H1 (cell line): Measurements from ENCODE around the gene DMAC2. TPM values are rescaled to one million over a fixed set of nuclear protein-coding genes. Genes with fewer than 3 reads are reported as not detected.

Experiments
- HDAC6 ChIP-seq: IDR thresholded peaks from one replicate; pipeline ENCODE4 v1.7.1; 2012; ENCODE audit warnings: low read depth, mild to moderate bottlenecking, inconsistent platforms, low read length, moderate library complexity
- YY1 ChIP-seq: IDR thresholded peaks from 2 replicates; pipeline ENCODE4 v1.6.1; 2011; ENCODE audit warnings: low read depth, mild to moderate bottlenecking, low read length
- polyA plus RNA-seq, 7 experiments: library from polyadenylated mRNA; depleted of rRNA in 3 of 7; stranded (reverse) in 5 of 7; unstranded in 2 of 7; fragments of >200 nt in 5 of 7; fragments of 200-250 nt in 2 of 7; gene quantifications; 1 replicate in 5 of 7; 2 replicates in 1 of 7; 4 replicates in 1 of 7; pipeline versions ENCODE4 v1.2.1 to v1.2.3, GENCODE V29; 2011 to 2013; ENCODE audit warnings: missing spikeins in 2 of 7, mixed read lengths in 2 of 7
- total RNA-seq: library from RNA; stranded (reverse); fragmentation: NEBNext Ultra II Directional; extraction: Animal tissue kit (Norgen Biotek cat#: 25700); gene quantifications from 2 replicates; pipeline ENCODE4 v1.2.1, GENCODE V29; 2021
- TF ChIP-seq, protein P1 (sequence below): fragments of 300-600 bp; sonication (generic); IDR thresholded peaks from 2 replicates; pipeline ENCODE4 v1.7.1; 2012; ENCODE audit warnings: low read length, moderate library complexity, mild to moderate bottlenecking, inconsistent platforms; ENCODE audit not compliant: insufficient replicate concordance

Gene DMAC2
- total and polyA plus RNA-seq, 2 of the 8 experiments (the other 6 are each of a cell fraction or from before 2014, with no cell fraction given) = 86.8 to 170 TPM

DNA sequence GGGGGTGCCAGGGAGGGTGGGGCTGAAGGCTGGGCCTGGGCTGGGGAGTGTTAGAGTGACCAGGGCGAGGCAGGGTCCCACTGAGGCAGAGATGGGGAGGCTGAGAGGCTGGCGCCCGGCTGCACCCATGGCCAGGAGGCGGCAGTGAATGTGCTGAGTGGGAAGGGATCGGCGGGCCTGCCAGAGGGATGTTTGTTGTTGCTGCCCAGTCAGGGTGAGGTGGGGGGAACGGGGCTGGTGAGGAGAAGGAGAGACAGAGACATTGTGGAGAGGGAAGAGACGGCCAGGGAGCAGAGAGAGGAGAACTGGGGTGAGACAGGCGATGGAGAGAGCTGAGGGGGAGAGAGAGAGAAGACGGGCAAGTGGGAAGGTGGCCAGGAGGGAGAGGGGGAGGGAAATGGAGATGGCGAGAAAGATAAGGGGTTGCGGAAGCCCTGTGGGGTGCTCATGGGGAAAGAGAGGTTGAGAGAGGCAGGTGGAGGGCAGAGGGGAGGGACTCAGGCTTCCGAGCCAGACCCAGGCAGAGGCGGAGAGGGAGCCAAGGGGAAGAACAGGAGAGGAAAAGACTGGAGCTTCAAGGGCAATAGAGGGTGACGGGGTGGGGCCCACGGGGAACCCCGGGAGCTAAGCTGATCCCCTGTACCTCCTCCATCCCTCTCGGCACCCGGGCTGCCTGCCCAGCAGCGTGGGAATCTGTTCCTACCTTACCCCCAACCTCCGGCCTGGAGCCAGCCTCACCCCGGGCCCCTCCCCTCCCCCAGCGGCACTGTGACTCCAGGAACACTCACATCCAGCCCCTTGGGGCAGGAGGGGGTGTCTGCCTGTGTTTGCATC is 11.8 kb downstream of the DMAC2 start (continued):
- TF ChIP-seq, protein P1, sequence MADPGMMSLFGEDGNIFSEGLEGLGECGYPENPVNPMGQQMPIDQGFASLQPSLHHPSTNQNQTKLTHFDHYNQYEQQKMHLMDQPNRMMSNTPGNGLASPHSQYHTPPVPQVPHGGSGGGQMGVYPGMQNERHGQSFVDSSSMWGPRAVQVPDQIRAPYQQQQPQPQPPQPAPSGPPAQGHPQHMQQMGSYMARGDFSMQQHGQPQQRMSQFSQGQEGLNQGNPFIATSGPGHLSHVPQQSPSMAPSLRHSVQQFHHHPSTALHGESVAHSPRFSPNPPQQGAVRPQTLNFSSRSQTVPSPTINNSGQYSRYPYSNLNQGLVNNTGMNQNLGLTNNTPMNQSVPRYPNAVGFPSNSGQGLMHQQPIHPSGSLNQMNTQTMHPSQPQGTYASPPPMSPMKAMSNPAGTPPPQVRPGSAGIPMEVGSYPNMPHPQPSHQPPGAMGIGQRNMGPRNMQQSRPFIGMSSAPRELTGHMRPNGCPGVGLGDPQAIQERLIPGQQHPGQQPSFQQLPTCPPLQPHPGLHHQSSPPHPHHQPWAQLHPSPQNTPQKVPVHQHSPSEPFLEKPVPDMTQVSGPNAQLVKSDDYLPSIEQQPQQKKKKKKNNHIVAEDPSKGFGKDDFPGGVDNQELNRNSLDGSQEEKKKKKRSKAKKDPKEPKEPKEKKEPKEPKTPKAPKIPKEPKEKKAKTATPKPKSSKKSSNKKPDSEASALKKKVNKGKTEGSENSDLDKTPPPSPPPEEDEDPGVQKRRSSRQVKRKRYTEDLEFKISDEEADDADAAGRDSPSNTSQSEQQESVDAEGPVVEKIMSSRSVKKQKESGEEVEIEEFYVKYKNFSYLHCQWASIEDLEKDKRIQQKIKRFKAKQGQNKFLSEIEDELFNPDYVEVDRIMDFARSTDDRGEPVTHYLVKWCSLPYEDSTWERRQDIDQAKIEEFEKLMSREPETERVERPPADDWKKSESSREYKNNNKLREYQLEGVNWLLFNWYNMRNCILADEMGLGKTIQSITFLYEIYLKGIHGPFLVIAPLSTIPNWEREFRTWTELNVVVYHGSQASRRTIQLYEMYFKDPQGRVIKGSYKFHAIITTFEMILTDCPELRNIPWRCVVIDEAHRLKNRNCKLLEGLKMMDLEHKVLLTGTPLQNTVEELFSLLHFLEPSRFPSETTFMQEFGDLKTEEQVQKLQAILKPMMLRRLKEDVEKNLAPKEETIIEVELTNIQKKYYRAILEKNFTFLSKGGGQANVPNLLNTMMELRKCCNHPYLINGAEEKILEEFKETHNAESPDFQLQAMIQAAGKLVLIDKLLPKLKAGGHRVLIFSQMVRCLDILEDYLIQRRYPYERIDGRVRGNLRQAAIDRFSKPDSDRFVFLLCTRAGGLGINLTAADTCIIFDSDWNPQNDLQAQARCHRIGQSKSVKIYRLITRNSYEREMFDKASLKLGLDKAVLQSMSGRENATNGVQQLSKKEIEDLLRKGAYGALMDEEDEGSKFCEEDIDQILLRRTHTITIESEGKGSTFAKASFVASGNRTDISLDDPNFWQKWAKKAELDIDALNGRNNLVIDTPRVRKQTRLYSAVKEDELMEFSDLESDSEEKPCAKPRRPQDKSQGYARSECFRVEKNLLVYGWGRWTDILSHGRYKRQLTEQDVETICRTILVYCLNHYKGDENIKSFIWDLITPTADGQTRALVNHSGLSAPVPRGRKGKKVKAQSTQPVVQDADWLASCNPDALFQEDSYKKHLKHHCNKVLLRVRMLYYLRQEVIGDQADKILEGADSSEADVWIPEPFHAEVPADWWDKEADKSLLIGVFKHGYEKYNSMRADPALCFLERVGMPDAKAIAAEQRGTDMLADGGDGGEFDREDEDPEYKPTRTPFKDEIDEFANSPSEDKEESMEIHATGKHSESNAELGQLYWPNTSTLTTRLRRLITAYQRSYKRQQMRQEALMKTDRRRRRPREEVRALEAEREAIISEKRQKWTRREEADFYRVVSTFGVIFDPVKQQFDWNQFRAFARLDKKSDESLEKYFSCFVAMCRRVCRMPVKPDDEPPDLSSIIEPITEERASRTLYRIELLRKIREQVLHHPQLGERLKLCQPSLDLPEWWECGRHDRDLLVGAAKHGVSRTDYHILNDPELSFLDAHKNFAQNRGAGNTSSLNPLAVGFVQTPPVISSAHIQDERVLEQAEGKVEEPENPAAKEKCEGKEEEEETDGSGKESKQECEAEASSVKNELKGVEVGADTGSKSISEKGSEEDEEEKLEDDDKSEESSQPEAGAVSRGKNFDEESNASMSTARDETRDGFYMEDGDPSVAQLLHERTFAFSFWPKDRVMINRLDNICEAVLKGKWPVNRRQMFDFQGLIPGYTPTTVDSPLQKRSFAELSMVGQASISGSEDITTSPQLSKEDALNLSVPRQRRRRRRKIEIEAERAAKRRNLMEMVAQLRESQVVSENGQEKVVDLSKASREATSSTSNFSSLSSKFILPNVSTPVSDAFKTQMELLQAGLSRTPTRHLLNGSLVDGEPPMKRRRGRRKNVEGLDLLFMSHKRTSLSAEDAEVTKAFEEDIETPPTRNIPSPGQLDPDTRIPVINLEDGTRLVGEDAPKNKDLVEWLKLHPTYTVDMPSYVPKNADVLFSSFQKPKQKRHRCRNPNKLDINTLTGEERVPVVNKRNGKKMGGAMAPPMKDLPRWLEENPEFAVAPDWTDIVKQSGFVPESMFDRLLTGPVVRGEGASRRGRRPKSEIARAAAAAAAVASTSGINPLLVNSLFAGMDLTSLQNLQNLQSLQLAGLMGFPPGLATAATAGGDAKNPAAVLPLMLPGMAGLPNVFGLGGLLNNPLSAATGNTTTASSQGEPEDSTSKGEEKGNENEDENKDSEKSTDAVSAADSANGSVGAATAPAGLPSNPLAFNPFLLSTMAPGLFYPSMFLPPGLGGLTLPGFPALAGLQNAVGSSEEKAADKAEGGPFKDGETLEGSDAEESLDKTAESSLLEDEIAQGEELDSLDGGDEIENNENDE = no peak
- TF ChIP-seq HDAC6 (no peak), YY1 (no peak)
- TF ChIP-seq, all 59 proteins: peak for 4
